IMR-90 (cell line): ENCODE data around the gene PTPRN2. TPM values are rescaled to one million over a fixed set of nuclear protein-coding genes. Genes with fewer than 3 reads are reported as not detected.

Source experiments
- ATAC-seq: fragments of 200-7000 bp; cut with Tn5 transposase; 2 replicates; pipeline ENCODE4 v1.9.1; 2020; ENCODE audit warnings: low read depth, mild to moderate bottlenecking, moderate library complexity
- BruUV-seq: library from RNA; stranded (reverse); fragments of 400-500 nt; replicated peaks from 2 replicates; lab custom pipeline; 2021; lab: Mats Ljungman, UMichigan
- CTCF ChIA-PET: fragments of 300-600 bp; formaldehyde crosslinking; extraction: SDS; loops from one replicate; lab custom pipeline; 2021; ENCODE audit warnings: antibody characterized with exemption; lab: Yijun Ruan, JAX
- POLR2A ChIA-PET: fragments of 300-600 bp; sonication (Branson Sonifier 250); formaldehyde crosslinking; loops from one replicate; lab custom pipeline; 2022; ENCODE audit warnings: antibody characterized with exemption; ENCODE audit not compliant: unreplicated experiment; lab: Charles Lee
- DNase-seq: peaks from one replicate; pipeline ENCODE4 v3.0.0; 2013
- H2AFZ ChIP-seq: replicated peaks from 2 replicates; pipeline ENCODE3; 2013; ENCODE audit warnings: low read length, mild to moderate bottlenecking; ENCODE audit not compliant: poor library complexity
- H2AK5ac ChIP-seq: 2 replicates; pipeline ENCODE4 v1.6.1; 2013; ENCODE audit warnings: low read depth, low read length, inconsistent platforms
- H2AK9ac ChIP-seq: replicated peaks from 2 replicates; pipeline ENCODE3; 2013; ENCODE audit warnings: mild to moderate bottlenecking, low read depth, low read length, moderate library complexity; ENCODE audit not compliant: poor library complexity
- H2BK120ac ChIP-seq: 2 replicates; pipeline ENCODE4 v1.6.1; 2013; ENCODE audit warnings: low read depth, low read length, inconsistent platforms
- H2BK15ac ChIP-seq: 3 replicates; pipeline ENCODE4 v1.6.1; 2013; ENCODE audit warnings: low read depth, low read length, inconsistent platforms
- H2BK20ac ChIP-seq: 2 replicates; pipeline ENCODE4 v1.6.1; 2013; ENCODE audit warnings: low read depth, mild to moderate bottlenecking, inconsistent platforms, low read length, moderate library complexity
- H2BK5ac ChIP-seq: 2 replicates; pipeline ENCODE4 v1.6.1; 2013; ENCODE audit warnings: mild to moderate bottlenecking, low read depth, low read length, inconsistent platforms; ENCODE audit not compliant: poor library complexity, severe bottlenecking
- H3K14ac ChIP-seq: replicated peaks from 2 replicates; pipeline ENCODE4 v1.6.1; 2013; ENCODE audit warnings: low read depth, low read length, inconsistent platforms
- H3K18ac ChIP-seq: 2 replicates; pipeline ENCODE4 v1.6.1; 2013; ENCODE audit warnings: low read depth, low read length, control low read depth
- H3K23ac ChIP-seq: 2 replicates; pipeline ENCODE4 v1.6.1; 2013; ENCODE audit warnings: low read depth, low read length, inconsistent platforms
- H3K27ac ChIP-seq: 2 replicates; pipeline ENCODE4 v1.5.1; 2013; ENCODE audit warnings: mild to moderate bottlenecking, control low read depth, low read length; ENCODE audit not compliant: insufficient read depth
- H3K27me3 ChIP-seq: 2 replicates; pipeline ENCODE4 v1.6.1; 2013; ENCODE audit warnings: low read length; ENCODE audit not compliant: control insufficient read depth, insufficient read depth
- H3K36me3 ChIP-seq: 2 replicates; pipeline ENCODE4 v1.6.1; 2013; ENCODE audit warnings: low read length, mixed read lengths; ENCODE audit not compliant: control insufficient read depth, insufficient read depth
- H3K4ac ChIP-seq: 2 replicates; pipeline ENCODE4 v1.6.1; 2013; ENCODE audit warnings: low read depth, low read length, inconsistent platforms
- H3K4me1 ChIP-seq: 2 replicates; pipeline ENCODE4 v1.6.1; 2013; ENCODE audit warnings: low read length, mixed read lengths; ENCODE audit not compliant: control insufficient read depth, insufficient read depth
- H3K4me2 ChIP-seq: 2 replicates; pipeline ENCODE4 v1.6.1; 2013; ENCODE audit warnings: low read depth, mild to moderate bottlenecking, control low read depth, low read length, moderate library complexity
- H3K4me3 ChIP-seq: 2 replicates; pipeline ENCODE4 v1.5.1; 2013; ENCODE audit warnings: low read depth, mild to moderate bottlenecking, control low read depth, low read length, moderate library complexity; ENCODE audit not compliant: insufficient read depth
- H3K56ac ChIP-seq: 2 replicates; pipeline ENCODE4 v1.6.1; 2013; ENCODE audit warnings: low read length, inconsistent platforms; ENCODE audit not compliant: insufficient read depth; ENCODE audit errors: extremely low read depth
- H3K79me1 ChIP-seq, 2 experiments: 2 replicates each; pipeline ENCODE4 v1.6.1; 2013; ENCODE audit warnings: low read length in 2 of 2, inconsistent platforms in 1 of 2, low read depth in 1 of 2
- H3K9ac ChIP-seq: 2 replicates; pipeline ENCODE4 v1.6.1; 2013; ENCODE audit warnings: low read depth, low read length, control low read depth
- H3K9me1 ChIP-seq: 2 replicates; pipeline ENCODE4 v1.6.1; 2013; ENCODE audit warnings: low read length, inconsistent platforms; ENCODE audit not compliant: insufficient read depth
- H3K9me3 ChIP-seq: 2 replicates; pipeline ENCODE4 v1.6.1; 2013; ENCODE audit warnings: low read length; ENCODE audit not compliant: control insufficient read depth, insufficient read depth
- H4K20me1 ChIP-seq: 2 replicates; pipeline ENCODE4 v1.6.1; 2013; ENCODE audit warnings: low read length, inconsistent platforms; ENCODE audit not compliant: insufficient read depth
- H4K5ac ChIP-seq: 2 replicates; pipeline ENCODE4 v1.6.1; 2013; ENCODE audit warnings: mild to moderate bottlenecking, low read depth, low read length, control low read depth
- H4K8ac ChIP-seq, 2 experiments: 2 replicates each; pipeline ENCODE4 v1.6.1; 2013; ENCODE audit warnings: low read depth in 2 of 2, low read length in 2 of 2, control low read depth in 1 of 2, inconsistent platforms in 1 of 2
- H4K91ac ChIP-seq: 2 replicates; pipeline ENCODE4 v1.6.1; 2013; ENCODE audit warnings: low read depth, low read length, inconsistent platforms; ENCODE audit not compliant: insufficient read depth
- CEBPB ChIP-seq: IDR thresholded peaks from 2 replicates; pipeline ENCODE4 v1.6.1; 2012; ENCODE audit warnings: low read depth, low read length, improper control_type of control experiment
- CHD1 ChIP-seq: IDR thresholded peaks from 2 replicates; pipeline ENCODE4 v1.6.1; 2012; ENCODE audit warnings: low read depth, low read length, improper control_type of control experiment
- CTCF ChIP-seq: conservative IDR thresholded peaks from 2 replicates; pipeline ENCODE4 v1.5.1; 2012; ENCODE audit warnings: mild to moderate bottlenecking, low read depth, low read length, improper control_type of control experiment
- ELK1 ChIP-seq: fragments of 150-350 bp; IDR thresholded peaks from 2 replicates; pipeline ENCODE4 v1.6.1; 2016; ENCODE audit warnings: low read depth, mild to moderate bottlenecking, low read length, moderate library complexity, borderline replicate concordance
- FOS ChIP-seq: fragments of 150-350 bp; IDR thresholded peaks from 2 replicates; pipeline ENCODE4 v1.6.1; 2016; ENCODE audit warnings: low read depth, low read length
- MAZ ChIP-seq: IDR thresholded peaks from 2 replicates; pipeline ENCODE4 v1.6.1; 2012; ENCODE audit warnings: low read depth, mild to moderate bottlenecking, low read length, improper control_type of control experiment, moderate library complexity, borderline replicate concordance
- MXI1 ChIP-seq: IDR thresholded peaks from 2 replicates; pipeline ENCODE4 v1.6.1; 2012; ENCODE audit warnings: low read depth, mild to moderate bottlenecking, low read length, moderate library complexity, borderline replicate concordance
- NFE2L2 ChIP-seq: fragments of 150-350 bp; IDR thresholded peaks from 2 replicates; pipeline ENCODE4 v1.6.1; 2016; ENCODE audit warnings: low read depth, mild to moderate bottlenecking, low read length
- POLR2A ChIP-seq: IDR thresholded peaks from 2 replicates; pipeline ENCODE4 v1.6.1; 2012; ENCODE audit warnings: mild to moderate bottlenecking, low read depth, low read length
- RCOR1 ChIP-seq: IDR thresholded peaks from 2 replicates; pipeline ENCODE4 v1.6.1; 2012; ENCODE audit warnings: mild to moderate bottlenecking, low read length, improper control_type of control experiment; ENCODE audit not compliant: insufficient replicate concordance
- RFX5 ChIP-seq: IDR thresholded peaks from 2 replicates; pipeline ENCODE4 v1.8.0; 2012; ENCODE audit warnings: low read depth, mild to moderate bottlenecking, low read length, moderate library complexity
- SMC3 ChIP-seq: fragments of 150-350 bp; IDR thresholded peaks from 2 replicates; pipeline ENCODE4 v1.6.1; 2016; ENCODE audit warnings: low read depth, mild to moderate bottlenecking, antibody characterized with exemption, low read length, moderate library complexity
- WGBS, 2 experiments: methylation state at CpG; one replicate each; pipeline versions ENCODE4 v1.1.5 to v1.1.7; 2013; ENCODE audit warnings: missing lambda C conversion rate in 2 of 2; ENCODE audit not compliant: insufficient read length in 1 of 2; ENCODE audit errors: extremely low coverage in 2 of 2; 5-methylcytosine and 5-hydroxymethylcytosine counted together
- dilution Hi-C: fragments of 300-500 bp; cut with HindIII; formaldehyde crosslinking; loops from one replicate; pipeline ENCODE4 v1.14.3; 2018; ENCODE audit warnings: low sequenced_read_pairs; ENCODE audit not compliant: unreplicated experiment
- in situ Hi-C: fragments of 300-500 bp; cut with MboI; formaldehyde crosslinking; loops from 3 replicates; pipeline ENCODE4 v1.14.3; 2019; ENCODE audit warnings: low sequenced_read_pairs, inconsistent platforms, mixed read lengths
- intact Hi-C: fragments of 100-400 bp; cut with micrococcal nuclease; formaldehyde crosslinking; loops from 2 replicates; pipeline ENCODE4 v1.10.0; 2022
- polyA plus RNA-seq, 3 experiments: library from polyadenylated mRNA; depleted of rRNA; stranded (reverse); fragments of >200 nt; gene quantifications; 2 replicates each; pipeline ENCODE4 v1.2.3, GENCODE V29; 2012; ENCODE audit warnings: low replicate concordance in 1 of 3
- total RNA-seq: library from RNA; depleted of rRNA; stranded (reverse); fragments of >200 nt; gene quantifications from 2 replicates; pipeline ENCODE4 v1.2.3, GENCODE V29; 2012
- TF ChIP-seq, protein P1 (sequence below): fragments of 150-350 bp; IDR thresholded peaks from 2 replicates; pipeline ENCODE4 v1.6.1; 2017; ENCODE audit warnings: mild to moderate bottlenecking, antibody characterized with exemption, low read length, low read depth

The PTPRN2 gene
- total and polyA plus RNA-seq, 2 of the 4 experiments (the other 2 are of a cell fraction), result 0.03 TPM; not detected in 1

GRCh38 chr7:157651366-157652160 lies 936.1 kb downstream of the PTPRN2 start:
- Histone ChIP-seq H4K8ac (no peak overlapping the region), H3K9ac (no peak overlapping the region), H2BK5ac (no peak overlapping the region), H3K4ac (no peak overlapping the region), H2BK120ac (no peak overlapping the region), H3K4me3 (no peak overlapping the region), H3K14ac (no peak overlapping the region), H3K4me2 (no peak overlapping the region), H3K79me1 (no peaks in the 10 kb centered on the region), H3K27me3 (no peaks in the 10 kb centered on the region), H3K27ac (no peak overlapping the region), H2AK9ac (no peak overlapping the region), H4K91ac (no peak overlapping the region), H3K56ac (no peak overlapping the region), H2BK20ac (no peak overlapping the region), H4K20me1 (no peaks in the 10 kb centered on the region), H3K9me3 (peaks cover 52% of the 10 kb centered on the region), H3K9me1 (no peaks in the 10 kb centered on the region), H4K5ac (no peak overlapping the region), H3K23ac (no peak overlapping the region), H2AFZ (no peak overlapping the region), H3K4me1 (no peaks in the 10 kb centered on the region), H2AK5ac (no peak overlapping the region), H3K18ac (no peak overlapping the region), H2BK15ac (no peak overlapping the region), H3K36me3 (no peaks in the 10 kb centered on the region)
- intact Hi-C loops, result no loop called here
- WGBS, 2 experiments, result 59% methylated on average over 12 of the region's 28 CpGs; no CpG with 5 or more reads in 1 of the 2 experiments
- dilution Hi-C loops, result no loop called here
- BruUV-seq, result no TSS peak
- POLR2A ChIA-PET, result no interaction called here
- no peak for TF ChIP-seq POLR2A
- no peak for TF ChIP-seq NFE2L2
- TF ChIP-seq RFX5, result no peak
- no peak for TF ChIP-seq SMC3
- no peak for TF ChIP-seq CTCF
- no peak for TF ChIP-seq RCOR1
- no peak for TF ChIP-seq CEBPB
- TF ChIP-seq MXI1, result no peak
- TF ChIP-seq, protein P1, sequence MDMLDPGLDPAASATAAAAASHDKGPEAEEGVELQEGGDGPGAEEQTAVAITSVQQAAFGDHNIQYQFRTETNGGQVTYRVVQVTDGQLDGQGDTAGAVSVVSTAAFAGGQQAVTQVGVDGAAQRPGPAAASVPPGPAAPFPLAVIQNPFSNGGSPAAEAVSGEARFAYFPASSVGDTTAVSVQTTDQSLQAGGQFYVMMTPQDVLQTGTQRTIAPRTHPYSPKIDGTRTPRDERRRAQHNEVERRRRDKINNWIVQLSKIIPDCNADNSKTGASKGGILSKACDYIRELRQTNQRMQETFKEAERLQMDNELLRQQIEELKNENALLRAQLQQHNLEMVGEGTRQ, result no peak
- TF ChIP-seq MAZ, result no peak
- TF ChIP-seq FOS, result no peak
- no peak for TF ChIP-seq CHD1
- TF ChIP-seq ELK1, result no peak
- in situ Hi-C loops, result no loop called here
- ATAC-seq (no peak), DNase-seq (no peak)
- CTCF ChIA-PET, result no interaction called here
